Islet of Langerhans (tissue), 1 donor: ENCODE results near the gene NIPSNAP2.
"Not testable (repeated sequence)": the region's sequence is repeated elsewhere in the genome, so short reads cannot be mapped to it uniquely, and the experiment has no call there.

Source experiments
- FAIRE-seq: peaks from one replicate; lab custom pipeline; 2011; peaks lifted over from hg19 to GRCh38; lab: Jason Lieb, UNC

Gene NIPSNAP2

DNA sequence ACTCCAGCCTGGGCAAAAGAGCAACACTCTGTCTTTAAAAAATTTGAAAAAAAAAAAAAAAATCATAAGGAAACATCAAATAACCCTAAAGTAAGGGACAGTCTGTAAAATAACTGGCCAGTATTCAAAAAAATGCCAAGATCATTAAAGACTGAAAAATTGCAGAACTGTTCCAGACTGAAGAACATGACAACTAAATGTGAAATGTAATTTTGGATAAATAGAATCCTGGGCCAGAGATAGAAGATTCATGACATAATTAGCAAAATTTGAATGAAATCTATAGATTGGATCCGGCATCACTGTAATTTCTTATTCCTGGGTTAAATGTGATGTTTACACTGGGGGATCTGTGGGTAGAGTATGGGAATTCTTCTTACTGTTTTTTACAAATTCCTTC is 83.9 kb downstream of the NIPSNAP2 start:
- FAIRE-seq, result no peak

DNA sequence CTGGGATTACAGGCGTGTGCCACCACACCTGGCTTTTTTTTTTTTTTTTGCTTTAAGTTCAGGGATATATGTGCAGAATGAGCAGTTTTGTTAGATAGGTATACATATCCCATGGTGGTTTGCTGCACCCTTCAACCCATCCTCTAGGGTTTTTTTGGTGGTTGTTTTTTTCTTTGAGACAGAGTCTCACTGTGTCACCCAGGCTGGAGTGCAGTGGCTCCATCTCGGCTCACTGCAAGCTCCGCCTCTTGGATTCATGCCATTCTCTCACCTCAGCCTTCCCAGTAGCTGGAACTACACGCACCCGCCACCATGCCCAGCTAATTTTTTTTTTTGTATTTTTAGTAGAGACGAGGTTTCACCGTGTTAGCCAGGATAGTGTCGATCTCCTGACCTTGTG is 84.4 kb downstream of the NIPSNAP2 start:
- FAIRE-seq, result not testable (repeated sequence)
